Prostate gland (tissue), 2 donors: Measurements from ENCODE around the gene GPR108. TPM values are rescaled to one million over a fixed set of nuclear protein-coding genes. Genes with fewer than 3 reads are reported as not detected.

Experiments
- DNase-seq: peaks from one replicate; pipeline ENCODE4 v3.0.0-alpha.2; 2019; ENCODE audit warnings: low spot score
- H3K27ac ChIP-seq, 2 donors: fragments of 200-600 bp; sonication (generic); 2 replicates each; pipeline ENCODE4 v1.5.1; 2017 to 2019
- H3K27me3 ChIP-seq: fragments of 200-600 bp; sonication (generic); replicated peaks from 2 replicates; pipeline ENCODE4 v1.5.1; 2019; ENCODE audit not compliant: insufficient read depth
- H3K36me3 ChIP-seq, 2 donors: fragments of 200-600 bp; sonication (generic); 1 replicate in 1 of 2; 2 replicates in 1 of 2; pipeline versions ENCODE4 v1.5.1 to v1.8.1; 2017 to 2019
- H3K4me1 ChIP-seq: fragments of 200-600 bp; sonication (generic); replicated peaks from 2 replicates; pipeline ENCODE4 v1.5.1; 2019
- H3K4me3 ChIP-seq, 2 donors: fragments of 200-600 bp; sonication (generic); 2 replicates each; pipeline ENCODE4 v1.5.1; 2017 to 2019
- H3K9me3 ChIP-seq: fragments of 200-600 bp; sonication (generic); 2 replicates; pipeline ENCODE4 v1.5.1; 2017
- CTCF ChIP-seq, 4 experiments: fragments of 200-600 bp in 2 of 4; fragments of 450-650 bp in 2 of 4; sonication (generic) in 2 of 4; IDR thresholded peaks; 1 replicate in 3 of 4; 2 replicates in 1 of 4; pipeline ENCODE4 v1.5.1; 2016 to 2019; ENCODE audit warnings: antibody characterized with exemption in 4 of 4, mild to moderate bottlenecking in 2 of 4, moderate library complexity in 2 of 4
- POLR2A ChIP-seq: fragments of 450-650 bp; IDR thresholded peaks from one replicate; pipeline ENCODE4 v1.6.1; 2016; ENCODE audit warnings: antibody characterized with exemption, mild to moderate bottlenecking
- POLR2AphosphoS5 ChIP-seq: sonication (generic); formaldehyde crosslinking; IDR thresholded peaks from one replicate; pipeline ENCODE4 v1.6.1; 2017; ENCODE audit warnings: antibody characterized with exemption
- WGBS: methylation state at CpG from one replicate; pipeline ENCODE4 v1.1.5; 2018; 5-methylcytosine and 5-hydroxymethylcytosine counted together
- intact Hi-C: fragments of 100-400 bp; cut with DNase I; formaldehyde crosslinking; loops from one replicate; pipeline ENCODE4 v1.14.2; 2022
- total RNA-seq, 2 donors: library from RNA; depleted of rRNA; stranded (reverse); fragments of >200 nt; gene quantifications; one replicate each; pipeline ENCODE4 v1.1.0, GENCODE V29; 2016

GPR108 gene
- total RNA-seq, 2 donors from 2014 or later, result 62.7 to 98.0 TPM

GRCh38 chr19:6707658-6708018, 29.7 kb downstream of the GPR108 start:
- DNase-seq, result no peak
- TF ChIP-seq CTCF (IDR thresholded peaks at IDR 0.05) (no peak), POLR2A (no peak), POLR2AphosphoS5 (no peak)
- WGBS, result 81% methylated on average over 16 of the region's 16 CpGs
- intact Hi-C loops, result no loop called here
- no peaks in the 10 kb centered on the region for H3K4me1 ChIP-seq
- H3K9me3 ChIP-seq, result no peaks in the 10 kb centered on the region
- no peak overlapping the region for H3K27ac ChIP-seq
- no peaks in the 10 kb centered on the region for H3K27me3 ChIP-seq
- no peaks in the 10 kb centered on the region for H3K36me3 ChIP-seq
- no peak overlapping the region for H3K4me3 ChIP-seq

GRCh38 chr19:6707011-6707657, 30.2 kb downstream of the GPR108 start:
- H3K36me3 ChIP-seq, result no peaks in the 10 kb centered on the region
- H3K4me1 ChIP-seq, result no peaks in the 10 kb centered on the region
- 85% methylated on average over 41 of the region's 44 CpGs for WGBS
- intact Hi-C loops, result no loop called here
- no peaks in the 10 kb centered on the region for H3K27me3 ChIP-seq
- TF ChIP-seq CTCF (IDR thresholded peaks at IDR 0.05) (no peak), POLR2AphosphoS5 (no peak), POLR2A (no peak)
- no peak for DNase-seq
- H3K9me3 ChIP-seq, result no peaks in the 10 kb centered on the region
- no peak overlapping the region for H3K27ac ChIP-seq
- no peak overlapping the region for H3K4me3 ChIP-seq

GRCh38 chr19:6706633-6706958, 30.8 kb downstream of the GPR108 start:
- intact Hi-C loops, result no loop called here
- no peaks in the 10 kb centered on the region for H3K27me3 ChIP-seq
- H3K4me3 ChIP-seq, result no peak overlapping the region
- H3K27ac ChIP-seq, result no peak overlapping the region
- no peak for DNase-seq
- TF ChIP-seq POLR2A (no peak), CTCF (IDR thresholded peaks at IDR 0.05) (no peak), POLR2AphosphoS5 (no peak)
- no peaks in the 10 kb centered on the region for H3K4me1 ChIP-seq
- WGBS, result 52% methylated on average over 3 of the region's 3 CpGs
- no peaks in the 10 kb centered on the region for H3K9me3 ChIP-seq
- no peaks in the 10 kb centered on the region for H3K36me3 ChIP-seq

GRCh38 chr19:6705931-6706632, 31.3 kb downstream of the GPR108 start:
- DNase-seq, result no peak
- H3K27ac ChIP-seq, result no peak overlapping the region
- H3K4me3 ChIP-seq, result no peak overlapping the region
- no peaks in the 10 kb centered on the region for H3K4me1 ChIP-seq
- 72% methylated on average over 11 of the region's 11 CpGs for WGBS
- H3K27me3 ChIP-seq, result no peaks in the 10 kb centered on the region
- no peaks in the 10 kb centered on the region for H3K9me3 ChIP-seq
- intact Hi-C loops, result no loop called here
- no peak for TF ChIP-seq POLR2AphosphoS5
- H3K36me3 ChIP-seq, result no peaks in the 10 kb centered on the region

GRCh38 chr19:6700586-6701316, 36.6 kb downstream of the GPR108 start:
- no peaks in the 10 kb centered on the region for H3K9me3 ChIP-seq
- H3K4me3 ChIP-seq, result no peak overlapping the region
- intact Hi-C loops, result no loop called here
- H3K36me3 ChIP-seq, result no peaks in the 10 kb centered on the region
- TF ChIP-seq POLR2A (no peak), CTCF (IDR thresholded peaks at IDR 0.05) (no peak), POLR2AphosphoS5 (no peak)
- WGBS, result 88% methylated on average over 8 of the region's 8 CpGs
- no peaks in the 10 kb centered on the region for H3K27me3 ChIP-seq
- no peak for DNase-seq
- H3K27ac ChIP-seq, result no peak overlapping the region
- no peaks in the 10 kb centered on the region for H3K4me1 ChIP-seq
